ENCODE measurements around the gene CCNO. TPM values are rescaled to one million over a fixed set of nuclear protein-coding genes. Genes with fewer than 3 reads are reported as not detected.

Gene CCNO
- total RNA-seq, 1 donor from 2014 or later, result 0.22 TPM

GRCh38 chr5:55225346-55225745 lies 8.1 kb downstream of the CCNO start:
- ATAC-seq, result no peak
- intact Hi-C loops (cut with DNase I), result loop anchor here (10.0 kb wide), 1 partner anchor 51 kb away; the partner anchor contains the start of gene CDC20B
- no peak for DNase-seq (ENCODE audit: low spot score)

GRCh38 chr5:55223812-55224240 lies 9.6 kb downstream of the CCNO start:
- DNase-seq (ENCODE audit: low spot score), result no peak
- intact Hi-C loops (cut with DNase I), result loop anchor here (10.0 kb wide), 1 partner anchor 49 kb away; the partner anchor contains the start of gene CDC20B
- no peak for ATAC-seq

- no peak for ATAC-seq
- intact Hi-C loops (cut with DNase I), result loop anchor here (10.0 kb wide), 1 partner anchor 48 kb away; the partner anchor contains the start of gene CDC20B
- DNase-seq (ENCODE audit: low spot score), result no peak
Observed at GRCh38 chr5:55222985-55223811, 10.2 kb downstream of the CCNO start.

GRCh38 chr5:55222092-55222984 lies 11.1 kb downstream of the CCNO start:
- ATAC-seq (no peak), DNase-seq (ENCODE audit: low spot score) (no peak)
- intact Hi-C loops (cut with DNase I), result loop anchor here (10.0 kb wide), 1 partner anchor 48 kb away; the partner anchor contains the start of gene CDC20B

GRCh38 chr5:55220433-55221185 lies 12.8 kb downstream of the CCNO start:
- intact Hi-C loops (cut with DNase I), result loop anchor here (10.0 kb wide), 1 partner anchor 46 kb away; the partner anchor contains the start of gene CDC20B
- peak; percentile 47 for ATAC-seq
- DNase-seq (ENCODE audit: low spot score), result no peak

- no peak for DNase-seq (ENCODE audit: low spot score)
- intact Hi-C loops (cut with DNase I), result loop anchor here (10.0 kb wide), 1 partner anchor 45 kb away; the partner anchor contains the start of gene CDC20B
Observed at GRCh38 chr5:55219770-55220169, 13.6 kb downstream of the CCNO start.

GRCh38 chr5:55218967-55219366 lies 14.4 kb downstream of the CCNO start:
- intact Hi-C loops (cut with DNase I), result no loop called here
- ATAC-seq, result no peak
- DNase-seq (ENCODE audit: low spot score), result no peak

More at GRCh38 chr5:55219770-55220169, 13.6 kb downstream of the CCNO start:
- ATAC-seq, result no peak

- intact Hi-C loops (cut with DNase I), result no loop called here
- ATAC-seq, result no peak
Observed at GRCh38 chr5:55211184-55211874, 22.1 kb downstream of the CCNO start.

GRCh38 chr5:55205001-55205400 lies 28.4 kb downstream of the CCNO start:
- no peak for ATAC-seq
- no peak for DNase-seq (ENCODE audit: low spot score)
- intact Hi-C loops (cut with DNase I), result no loop called here

More at GRCh38 chr5:55211184-55211874, 22.1 kb downstream of the CCNO start:
- DNase-seq (ENCODE audit: low spot score), result no peak

- intact Hi-C loops (cut with DNase I), result no loop called here
- no peak for ATAC-seq
- no peak for DNase-seq (ENCODE audit: low spot score)
Observed at GRCh38 chr5:55191165-55191564, 42.2 kb downstream of the CCNO start.

- ATAC-seq (no peak), DNase-seq (ENCODE audit: low spot score) (no peak)
- intact Hi-C loops (cut with DNase I), result no loop called here
Observed at GRCh38 chr5:55188656-55189540, 44.5 kb downstream of the CCNO start.

GRCh38 chr5:55187370-55187769 lies 46.0 kb downstream of the CCNO start:
- DNase-seq (ENCODE audit: low spot score), result no peak
- ATAC-seq, result no peak
- intact Hi-C loops (cut with DNase I), result no loop called here

Other genes starting within 250 kb of the CCNO start
- gene ESM1, start 248.0 kb downstream of the CCNO start, total RNA-seq, result 0.49 TPM
- 0.62 TPM for gene GZMK, start 209.4 kb downstream of the CCNO start, total RNA-seq
- 5.3 TPM for gene GZMA, start 131.0 kb downstream of the CCNO start, total RNA-seq
- gene GPX8, start 73.4 kb downstream of the CCNO start, total RNA-seq, result 34.9 TPM
- not detected for gene CDC20B, start 60.4 kb downstream of the CCNO start, total RNA-seq
- not detected for gene MCIDAS, start 6.3 kb downstream of the CCNO start, total RNA-seq
- 24.8 TPM for gene DHX29, start 74.1 kb upstream of the CCNO start, total RNA-seq
- gene MTREX, start 74.4 kb upstream of the CCNO start, total RNA-seq, result 69.0 TPM

All from sciatic nerve (tissue), 2 donors.